Activated naive CD8-positive, alpha-beta T cell treated with anti-CD3 and anti-CD28 coated beads, Interleukin-2, amount 10 ng/mL, durations not matched to agents 7 days and 5 days (primary cell): ENCODE data around the gene ODC1. TPM values are rescaled to one million over a fixed set of nuclear protein-coding genes. Genes with fewer than 3 reads are reported as not detected.

Experiments used
- ATAC-seq: fragments of 150-1000 bp; cut with Tn5 transposase; one replicate; pipeline ENCODE4 v1.10.0; 2021; ENCODE audit warnings: low read depth, moderate library complexity
- POLR2A ChIA-PET: fragments of 350-600 bp; sonication (Branson Sonifier 250); formaldehyde crosslinking; loops from one replicate; lab custom pipeline; 2021; ENCODE audit warnings: antibody characterized with exemption; lab: Charles Lee
- DNase-seq: peaks from one replicate; pipeline ENCODE4 v3.0.0; 2021
- H3K27ac Mint-ChIP-seq: one replicate; pipeline ENCODE4 v1.8.0; 2022; ENCODE audit warnings: mild to moderate bottlenecking, mixed read lengths
- H3K27me3 Mint-ChIP-seq: one replicate; pipeline ENCODE4 v1.8.0; 2022; ENCODE audit warnings: mild to moderate bottlenecking, moderate library complexity, mixed read lengths
- H3K36me3 Mint-ChIP-seq: one replicate; pipeline ENCODE4 v1.8.0; 2021; ENCODE audit warnings: mild to moderate bottlenecking, mixed read lengths
- H3K4me1 Mint-ChIP-seq: one replicate; pipeline ENCODE4 v1.8.0; 2021; ENCODE audit warnings: mixed read lengths
- H3K4me3 Mint-ChIP-seq: one replicate; pipeline ENCODE4 v1.8.0; 2022; ENCODE audit warnings: mild to moderate bottlenecking, moderate library complexity, mixed read lengths
- H3K9me3 Mint-ChIP-seq: one replicate; pipeline ENCODE4 v1.8.0; 2021; ENCODE audit warnings: mixed read lengths
- total RNA-seq, 2 experiments: library from RNA; stranded (reverse); gene quantifications; one replicate each; pipeline ENCODE4 v1.2.3, GENCODE V29; 2021

ODC1 gene
- total RNA-seq, 2 experiments from 2014 or later = 42.0 to 43.8 TPM

DNA sequence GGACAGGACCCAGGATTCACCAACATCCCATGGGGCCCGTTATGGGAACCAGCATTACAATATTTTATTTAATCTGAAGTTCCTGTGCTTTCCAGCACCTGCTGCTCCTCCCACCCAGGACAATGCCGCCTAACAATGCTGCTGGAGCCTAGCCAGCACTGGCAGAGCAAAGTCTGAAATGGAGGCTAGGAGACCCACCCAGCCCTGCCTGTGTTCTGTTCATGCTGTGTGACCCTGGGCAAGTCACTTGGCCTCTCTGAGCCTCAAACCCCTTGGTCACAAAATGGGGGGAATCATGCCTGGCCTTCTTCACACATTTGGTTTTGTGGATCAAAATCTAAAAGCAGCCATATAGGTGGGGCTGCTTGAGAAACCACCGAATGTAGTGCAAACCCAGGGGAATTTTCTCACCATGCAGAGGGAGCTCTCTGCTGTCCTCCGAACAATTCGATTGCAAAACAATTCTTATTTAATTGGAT, 38.5 kb upstream of the ODC1 start:
- Mint-ChIP-seq H3K36me3 (peaks cover 5% of the 10 kb centered on the region), H3K27ac (no peak overlapping the region), H3K4me3 (no peak overlapping the region), H3K4me1 (peaks cover 2% of the 10 kb centered on the region), H3K27me3 (peaks cover 38% of the 10 kb centered on the region), H3K9me3 (peaks cover 4% of the 10 kb centered on the region)
- ATAC-seq (no peak), DNase-seq (peak; percentile 8)
- POLR2A ChIA-PET = no interaction called here

DNA sequence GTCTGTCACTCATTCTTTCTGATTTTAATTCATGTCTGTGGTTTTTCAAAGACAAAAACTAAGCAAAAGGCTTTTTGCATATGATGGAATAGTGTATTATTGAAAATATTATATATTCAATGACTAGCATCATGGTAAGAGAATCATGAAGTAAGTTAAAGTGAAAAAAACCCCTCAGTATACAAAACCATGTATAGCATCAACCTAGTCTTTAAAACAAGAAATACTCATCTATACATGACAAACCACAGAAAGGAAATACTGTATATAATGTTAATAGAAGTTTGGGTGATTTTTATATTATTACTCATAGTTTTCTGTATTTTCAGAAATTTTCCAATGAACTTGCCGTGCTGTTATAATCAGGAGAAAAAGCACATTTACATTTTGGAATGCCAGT, 38.0 kb upstream of the ODC1 start:
- POLR2A ChIA-PET = no interaction called here
- H3K4me3 Mint-ChIP-seq = no peak overlapping the region
- peaks cover 2% of the 10 kb centered on the region for H3K36me3 Mint-ChIP-seq
- peaks cover 2% of the 10 kb centered on the region for H3K9me3 Mint-ChIP-seq
- DNase-seq = no peak
- no peak for ATAC-seq
- peaks cover 39% of the 10 kb centered on the region for H3K27me3 Mint-ChIP-seq
- peaks cover 2% of the 10 kb centered on the region for H3K4me1 Mint-ChIP-seq
- no peak overlapping the region for H3K27ac Mint-ChIP-seq

DNA sequence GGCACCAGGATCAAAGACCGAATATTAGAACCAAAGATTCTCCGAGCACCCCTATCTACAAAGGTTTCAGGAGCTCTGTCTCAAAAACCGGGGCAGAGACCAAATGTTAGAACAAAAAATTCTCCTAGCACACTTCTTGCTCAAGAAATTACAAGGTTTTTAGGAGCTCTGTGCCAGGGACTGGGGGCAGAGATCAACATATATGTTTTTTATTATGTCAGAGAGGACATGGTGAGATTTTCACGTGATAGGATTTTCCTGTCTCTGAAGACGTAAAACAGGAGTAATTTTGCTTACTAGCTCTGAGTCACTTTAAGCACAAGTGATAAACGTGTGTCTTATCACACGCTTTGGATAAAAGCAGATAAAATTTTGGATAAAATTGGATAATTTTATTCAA, 34.8 kb upstream of the ODC1 start:
- POLR2A ChIA-PET = no interaction called here
- no peaks in the 10 kb centered on the region for H3K4me1 Mint-ChIP-seq

DNA sequence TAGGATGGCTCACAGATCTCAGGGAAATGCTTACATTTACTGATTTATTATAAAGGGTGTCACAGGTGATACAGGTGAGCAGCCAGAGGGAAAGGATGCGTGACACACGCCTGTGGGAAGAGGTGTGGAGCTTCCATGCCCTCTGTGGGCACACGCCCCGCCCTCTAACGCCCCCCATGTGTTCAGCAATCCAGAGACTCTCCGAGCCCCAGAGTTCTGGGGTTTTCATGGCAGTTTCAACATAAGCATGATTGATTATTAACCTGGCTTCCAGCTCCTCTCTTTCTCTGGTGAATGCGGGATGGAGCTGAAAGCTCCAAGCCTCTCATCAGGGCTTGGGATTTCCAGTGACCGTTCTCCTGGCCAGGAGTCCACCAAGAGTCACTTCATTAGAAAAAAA, 34.3 kb upstream of the ODC1 start:
- POLR2A ChIA-PET = no interaction called here
- peaks cover 37% of the 10 kb centered on the region for H3K27me3 Mint-ChIP-seq

More for the DNA sequence above, 34.8 kb upstream of the ODC1 start:
- no peak overlapping the region for H3K4me3 Mint-ChIP-seq
- no peaks in the 10 kb centered on the region for H3K36me3 Mint-ChIP-seq
- no peak overlapping the region for H3K27ac Mint-ChIP-seq
- ATAC-seq (no peak), DNase-seq (no peak)
- peaks cover 37% of the 10 kb centered on the region for H3K27me3 Mint-ChIP-seq
- H3K9me3 Mint-ChIP-seq = no peaks in the 10 kb centered on the region

DNA sequence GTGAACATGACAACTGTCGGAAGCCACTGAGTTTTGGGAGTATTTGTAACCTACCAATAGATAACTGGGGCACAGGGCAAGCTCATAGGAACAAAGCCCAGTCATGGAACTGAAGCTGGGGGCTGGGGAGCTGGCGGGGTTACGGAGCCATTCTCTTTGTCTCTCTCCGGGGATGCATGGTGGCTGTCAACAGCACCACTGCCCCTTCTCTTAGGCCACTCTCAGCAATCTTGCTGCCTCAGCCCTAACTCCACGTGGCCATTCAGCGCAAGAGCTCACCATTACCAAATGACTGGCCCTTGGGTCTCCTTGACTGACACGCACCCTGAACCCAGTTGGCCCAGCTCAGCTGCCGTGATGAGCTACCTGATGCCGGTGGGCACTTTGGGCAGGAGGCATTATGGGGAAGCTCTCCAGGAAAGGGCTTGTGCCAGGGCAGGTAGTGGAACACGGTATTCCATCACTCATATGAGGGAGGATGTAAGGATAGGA, 33.6 kb upstream of the ODC1 start:
- ATAC-seq = no peak
- no peak overlapping the region for H3K27ac Mint-ChIP-seq
- POLR2A ChIA-PET = no interaction called here

More for the DNA sequence above, 34.3 kb upstream of the ODC1 start:
- Mint-ChIP-seq H3K4me1 (peaks cover 3% of the 10 kb centered on the region), H3K4me3 (no peak overlapping the region), H3K9me3 (no peaks in the 10 kb centered on the region), H3K36me3 (no peaks in the 10 kb centered on the region), H3K27ac (no peak overlapping the region)
- ATAC-seq (no peak), DNase-seq (no peak)

DNA sequence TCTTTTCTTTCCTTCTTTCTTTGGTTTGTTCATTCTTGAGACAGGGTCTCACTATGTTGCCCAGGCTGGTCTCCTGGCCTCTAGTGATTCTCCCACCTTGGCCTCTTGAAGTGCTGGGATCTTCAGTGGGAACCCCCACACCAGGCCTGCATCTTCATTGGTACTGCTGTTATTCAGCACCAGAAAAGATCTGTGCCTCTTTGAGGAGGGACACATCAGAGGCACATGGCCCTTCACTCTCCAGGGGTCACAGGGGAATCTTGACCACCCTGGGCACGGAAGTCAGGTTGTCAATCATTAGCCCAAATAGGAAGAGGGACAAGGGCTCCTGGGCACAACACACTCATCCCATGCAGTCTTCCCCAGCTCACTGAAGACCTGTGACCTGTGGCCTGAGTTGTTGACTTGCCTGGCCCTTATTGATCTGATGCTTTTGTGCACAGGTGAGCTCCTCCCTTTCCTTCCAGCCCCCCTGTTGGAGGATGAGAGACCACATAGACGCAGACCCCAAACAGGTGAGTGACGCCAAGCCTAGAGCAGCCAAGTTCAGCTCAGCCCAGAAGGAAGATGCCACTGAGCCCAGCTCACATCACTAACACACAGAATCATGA, 33.0 kb upstream of the ODC1 start:
- Mint-ChIP-seq H3K36me3 (no peaks in the 10 kb centered on the region), H3K9me3 (no peaks in the 10 kb centered on the region), H3K27me3 (peaks cover 37% of the 10 kb centered on the region), H3K4me3 (no peak overlapping the region), H3K4me1 (peaks cover 9% of the 10 kb centered on the region), H3K27ac (no peak overlapping the region)
- peak; percentile 3 for DNase-seq
- POLR2A ChIA-PET = no interaction called here
- no peak for ATAC-seq

More for the DNA sequence above, 33.6 kb upstream of the ODC1 start:
- no peaks in the 10 kb centered on the region for H3K9me3 Mint-ChIP-seq
- DNase-seq = peak; percentile 19
- peaks cover 37% of the 10 kb centered on the region for H3K27me3 Mint-ChIP-seq
- H3K36me3 Mint-ChIP-seq = no peaks in the 10 kb centered on the region
- H3K4me3 Mint-ChIP-seq = no peak overlapping the region
- peaks cover 9% of the 10 kb centered on the region for H3K4me1 Mint-ChIP-seq

DNA sequence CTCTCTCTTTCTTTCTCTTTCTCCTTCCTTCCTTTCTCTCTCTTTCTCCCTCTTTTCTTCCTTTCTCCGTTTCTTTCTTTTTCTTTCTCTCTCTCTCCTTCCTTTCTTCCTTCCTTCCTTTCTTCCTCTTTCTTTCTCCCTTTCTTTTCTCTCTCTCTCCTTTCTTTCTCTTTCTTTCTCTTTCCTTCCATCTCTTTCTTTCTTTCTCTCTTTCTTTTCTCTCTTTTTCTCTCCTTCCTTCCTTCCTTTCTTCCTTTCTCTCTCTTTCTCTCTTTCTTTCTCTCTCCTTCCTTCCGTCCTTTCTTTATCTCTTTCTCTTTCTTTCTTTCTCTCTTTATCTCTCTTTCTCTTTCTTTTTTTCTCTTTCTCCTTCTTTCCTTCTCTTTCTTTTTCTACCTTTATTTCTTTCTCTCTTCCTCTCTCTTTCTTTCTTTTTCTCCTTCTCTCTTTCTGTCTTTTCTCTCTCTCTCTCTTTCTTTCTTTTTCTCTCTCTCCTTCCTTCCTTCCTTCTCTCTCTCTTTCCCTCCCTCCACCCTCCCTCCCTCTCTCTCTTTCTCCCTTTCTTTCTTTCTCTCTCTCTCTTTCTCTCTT, 32.3 kb upstream of the ODC1 start:
- Mint-ChIP-seq H3K4me3 (no peak overlapping the region), H3K27me3 (peaks cover 37% of the 10 kb centered on the region), H3K4me1 (peaks cover 9% of the 10 kb centered on the region), H3K9me3 (no peaks in the 10 kb centered on the region), H3K36me3 (no peaks in the 10 kb centered on the region), H3K27ac (no peak overlapping the region)
- ATAC-seq = no peak
- POLR2A ChIA-PET = no interaction called here
- DNase-seq = no peak

DNA sequence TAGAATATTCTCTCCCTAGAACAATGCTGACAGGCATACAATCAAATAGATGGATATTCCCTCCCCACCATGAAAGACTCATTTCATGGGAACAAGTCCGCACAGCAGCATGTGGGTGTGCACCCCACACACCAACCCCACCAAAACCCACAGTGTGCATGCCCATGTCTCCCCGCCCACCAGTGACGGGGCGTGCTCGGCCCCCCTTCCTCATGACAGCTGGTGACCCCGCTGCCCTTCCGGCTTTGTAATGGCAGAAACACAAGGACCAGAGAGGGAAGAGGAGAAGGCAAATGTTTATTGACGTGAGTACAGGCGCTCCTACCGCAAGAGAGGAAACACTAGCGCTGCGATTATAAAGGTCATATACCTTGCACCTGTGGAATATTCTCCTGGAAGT, 30.8 kb upstream of the ODC1 start:
- H3K4me1 Mint-ChIP-seq = peaks cover 9% of the 10 kb centered on the region
- POLR2A ChIA-PET = no interaction called here

DNA sequence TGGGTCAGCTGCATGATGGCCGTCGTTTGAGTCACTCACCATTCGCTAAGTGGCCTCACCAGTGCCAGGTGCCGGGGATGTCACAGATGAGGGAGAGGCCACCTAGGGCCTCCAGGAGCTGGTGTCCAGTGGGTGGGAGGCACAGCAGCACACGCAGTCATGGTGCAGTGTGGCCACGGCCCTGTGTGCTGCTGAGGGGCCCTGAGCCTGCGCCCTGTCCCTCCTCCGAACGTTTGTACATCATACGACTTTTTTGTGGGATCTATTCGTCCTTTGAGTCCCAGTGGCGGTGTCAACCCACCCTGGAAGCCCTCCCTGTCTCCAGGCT, 30.1 kb upstream of the ODC1 start:
- Mint-ChIP-seq H3K4me3 (no peak overlapping the region), H3K4me1 (peaks cover 9% of the 10 kb centered on the region), H3K36me3 (no peaks in the 10 kb centered on the region), H3K27ac (no peak overlapping the region), H3K9me3 (no peaks in the 10 kb centered on the region), H3K27me3 (peaks cover 23% of the 10 kb centered on the region)
- POLR2A ChIA-PET = no interaction called here
- no peak for DNase-seq
- no peak for ATAC-seq

More for the DNA sequence above, 30.8 kb upstream of the ODC1 start:
- Mint-ChIP-seq H3K27me3 (peaks cover 29% of the 10 kb centered on the region), H3K4me3 (no peak overlapping the region), H3K27ac (no peak overlapping the region), H3K9me3 (no peaks in the 10 kb centered on the region), H3K36me3 (no peaks in the 10 kb centered on the region)
- ATAC-seq = no peak
- no peak for DNase-seq

DNA sequence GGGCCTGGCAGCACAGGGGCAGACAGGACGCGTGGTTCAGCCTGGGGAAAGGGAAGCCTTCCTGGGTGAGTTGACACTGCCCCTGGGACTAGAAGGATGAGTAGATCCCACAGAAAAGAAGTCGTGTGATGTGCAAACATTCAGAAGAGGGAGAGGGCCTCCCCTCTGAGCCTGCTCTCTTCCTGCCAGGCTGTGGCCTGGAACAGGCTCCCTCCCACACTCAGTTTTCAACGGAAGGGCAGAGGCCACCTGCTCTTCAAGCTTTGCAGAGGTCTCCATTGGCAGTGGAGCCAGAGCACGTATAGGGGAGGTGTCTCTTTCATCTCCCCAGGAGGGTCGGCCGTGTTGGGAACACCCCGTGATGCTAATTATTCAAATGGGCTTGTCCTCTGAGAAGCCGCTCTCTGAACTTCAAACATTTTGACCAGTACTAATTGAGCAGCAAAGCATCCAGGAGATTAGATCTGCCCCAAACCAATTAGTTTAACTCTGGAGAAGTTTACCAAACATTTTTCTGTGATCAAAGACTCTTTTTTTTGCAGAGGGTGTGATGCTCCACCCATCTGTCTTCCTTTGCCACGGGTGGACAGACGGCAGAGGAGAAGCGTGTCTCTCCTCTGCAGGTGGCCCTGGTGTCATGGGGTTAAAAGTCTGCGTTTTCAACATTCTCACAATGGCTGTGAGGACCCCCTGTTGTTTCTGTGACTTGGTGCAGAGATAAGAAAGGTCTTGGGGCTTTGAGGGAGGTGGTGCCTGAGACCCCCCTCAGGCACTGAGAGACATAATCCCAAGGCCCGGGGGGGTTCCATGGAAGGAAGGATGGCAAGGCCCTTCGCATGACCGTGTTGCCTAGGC, 29.5 kb upstream of the ODC1 start:
- Mint-ChIP-seq H3K27me3 (peaks cover 22% of the 10 kb centered on the region), H3K9me3 (no peaks in the 10 kb centered on the region), H3K4me1 (peaks cover 9% of the 10 kb centered on the region), H3K4me3 (no peak overlapping the region), H3K36me3 (no peaks in the 10 kb centered on the region), H3K27ac (no peak overlapping the region)
- ATAC-seq = peak; percentile 43
- POLR2A ChIA-PET = no interaction called here
- DNase-seq = no peak

DNA sequence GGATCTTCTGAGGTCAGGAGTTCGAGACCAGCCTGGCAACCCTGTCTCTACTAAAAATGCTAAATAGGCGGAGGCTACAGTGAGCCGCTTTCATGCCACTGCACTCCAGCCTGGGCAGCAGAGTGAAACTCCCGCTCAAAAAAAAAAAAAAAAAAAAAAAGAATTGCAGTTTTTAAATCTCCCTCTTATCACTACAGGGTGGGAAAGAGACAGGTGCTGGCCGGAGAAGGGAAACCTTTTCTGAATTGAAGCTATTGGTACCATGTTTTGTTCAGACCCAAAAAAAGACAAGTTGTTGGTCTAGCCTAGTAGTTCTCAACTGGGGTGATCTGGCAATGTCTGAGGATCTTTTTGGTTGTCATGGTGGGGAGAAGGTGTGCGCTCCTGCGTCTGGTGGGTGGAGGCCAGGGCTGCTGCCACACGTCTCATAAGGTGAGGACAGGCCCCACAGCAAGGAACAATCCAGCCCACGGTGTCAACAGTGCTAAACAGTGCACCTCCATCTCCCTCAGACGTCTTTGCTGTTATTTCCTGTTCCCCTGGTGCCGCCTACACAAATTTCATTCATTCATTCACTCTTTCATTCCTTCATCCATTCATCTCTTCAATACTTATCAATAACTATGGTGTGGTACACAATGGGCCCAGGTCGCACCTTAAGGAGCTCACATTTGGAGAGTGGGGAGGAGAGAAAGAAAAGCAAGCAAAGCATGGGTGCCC, 28.8 kb upstream of the ODC1 start:
- DNase-seq (no peak), ATAC-seq (peak; percentile 17)
- no peak overlapping the region for H3K27ac Mint-ChIP-seq
- peaks cover 9% of the 10 kb centered on the region for H3K4me1 Mint-ChIP-seq
- POLR2A ChIA-PET = no interaction called here
- peaks cover 18% of the 10 kb centered on the region for H3K27me3 Mint-ChIP-seq
- no peak overlapping the region for H3K4me3 Mint-ChIP-seq
- H3K9me3 Mint-ChIP-seq = no peaks in the 10 kb centered on the region
- H3K36me3 Mint-ChIP-seq = no peaks in the 10 kb centered on the region

DNA sequence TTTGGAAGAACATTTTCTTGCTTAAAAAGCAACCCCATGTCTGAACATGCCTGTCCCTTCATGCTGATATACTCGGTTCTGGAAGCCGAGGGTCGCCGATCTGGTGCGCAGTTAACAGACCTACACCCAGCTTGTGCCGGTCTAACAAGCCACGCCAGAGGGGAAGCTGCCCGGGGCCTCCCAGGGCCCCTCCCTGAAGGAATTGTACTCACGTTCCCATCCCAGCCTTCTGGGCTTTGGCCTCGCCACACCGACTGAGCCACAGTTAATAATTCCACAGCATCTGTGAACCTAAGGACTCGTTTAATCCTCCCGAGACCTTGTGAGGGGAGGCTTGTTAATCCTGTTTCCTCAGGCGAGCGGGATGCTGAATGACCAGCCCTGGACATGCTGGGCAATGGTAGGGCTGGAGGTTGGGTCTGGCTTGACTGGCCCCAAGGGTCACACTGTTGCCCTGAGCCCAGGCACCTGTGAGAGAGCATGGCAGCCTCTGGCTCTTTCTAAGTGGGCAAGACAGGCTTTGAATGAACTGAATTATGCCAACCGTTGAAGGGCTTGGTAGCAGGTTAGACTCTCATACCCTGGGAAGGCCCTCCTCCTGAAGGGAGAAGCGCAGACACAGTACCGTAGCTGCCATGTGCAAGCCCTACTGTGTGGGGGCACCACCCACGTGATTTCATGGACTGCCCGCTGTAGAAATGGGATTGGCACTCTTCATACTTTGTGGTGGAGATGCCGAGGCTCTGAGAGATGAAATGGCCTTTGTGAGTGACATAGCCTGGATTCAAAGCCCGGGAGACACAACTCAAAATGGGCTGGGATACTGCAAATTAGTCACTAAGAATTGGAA, 27.9 kb upstream of the ODC1 start:
- no peak for ATAC-seq
- no peak overlapping the region for H3K27ac Mint-ChIP-seq
- H3K9me3 Mint-ChIP-seq = no peaks in the 10 kb centered on the region
- POLR2A ChIA-PET = no interaction called here
- H3K36me3 Mint-ChIP-seq = no peaks in the 10 kb centered on the region
- peaks cover 9% of the 10 kb centered on the region for H3K4me1 Mint-ChIP-seq
- no peak for DNase-seq
- H3K4me3 Mint-ChIP-seq = no peak overlapping the region
- H3K27me3 Mint-ChIP-seq = peaks cover 11% of the 10 kb centered on the region
